KMS-11 (cell line): Measurements from ENCODE around the gene UBD.

Experiments
- H2AFZ ChIP-seq: fragments of 200-600 bp; sonication (generic); 2 replicates; pipeline ENCODE4 v1.6.1; 2016; ENCODE audit warnings: antibody characterized with exemption, mixed run types, low read depth
- H3K27ac ChIP-seq: fragments of 200-600 bp; sonication (generic); 2 replicates; pipeline ENCODE4 v1.6.1; 2016; ENCODE audit warnings: mild to moderate bottlenecking, mixed run types
- H3K27me3 ChIP-seq: fragments of 200-600 bp; sonication (generic); 2 replicates; pipeline ENCODE4 v1.6.1; 2017; ENCODE audit warnings: mild to moderate bottlenecking, low read depth, mixed run types, moderate library complexity; ENCODE audit not compliant: insufficient read depth
- H3K36me3 ChIP-seq: fragments of 200-600 bp; sonication (generic); 2 replicates; pipeline ENCODE4 v1.6.1; 2017; ENCODE audit warnings: mild to moderate bottlenecking, mixed run types; ENCODE audit not compliant: insufficient read depth
- H3K4me1 ChIP-seq: fragments of 200-600 bp; sonication (generic); 2 replicates; pipeline ENCODE4 v1.6.1; 2016; ENCODE audit warnings: mild to moderate bottlenecking, low read depth, mixed run types; ENCODE audit not compliant: poor library complexity, severe bottlenecking
- H3K4me2 ChIP-seq: fragments of 200-600 bp; sonication (generic); 2 replicates; pipeline ENCODE4 v1.7.0; 2016; ENCODE audit warnings: mild to moderate bottlenecking, mixed run types
- H3K4me3 ChIP-seq: fragments of 200-600 bp; sonication (generic); IDR thresholded peaks from 2 replicates; pipeline ENCODE4 v1.6.1; 2017; ENCODE audit warnings: low read depth, low read length, mixed read lengths; ENCODE audit not compliant: insufficient read depth
- H3K79me2 ChIP-seq: fragments of 200-600 bp; sonication (generic); 2 replicates; pipeline ENCODE4 v1.6.1; 2016; ENCODE audit warnings: low read depth, mixed run types; ENCODE audit not compliant: insufficient read depth
- H3K9ac ChIP-seq: fragments of 200-600 bp; sonication (generic); 2 replicates; pipeline ENCODE4 v1.6.1; 2016; ENCODE audit warnings: mild to moderate bottlenecking, mixed run types
- H4K20me1 ChIP-seq: fragments of 200-600 bp; sonication (generic); 2 replicates; pipeline ENCODE4 v1.6.1; 2016; ENCODE audit warnings: mild to moderate bottlenecking, mixed run types; ENCODE audit not compliant: insufficient read depth
- TF ChIP-seq, protein P1 (sequence below): fragments of 200-600 bp; sonication (generic); conservative IDR thresholded peaks from 2 replicates; pipeline ENCODE4 v1.6.1; 2017; ENCODE audit warnings: low read depth, mild to moderate bottlenecking, antibody characterized with exemption, low read length, moderate library complexity, mixed read lengths

Gene UBD

DNA sequence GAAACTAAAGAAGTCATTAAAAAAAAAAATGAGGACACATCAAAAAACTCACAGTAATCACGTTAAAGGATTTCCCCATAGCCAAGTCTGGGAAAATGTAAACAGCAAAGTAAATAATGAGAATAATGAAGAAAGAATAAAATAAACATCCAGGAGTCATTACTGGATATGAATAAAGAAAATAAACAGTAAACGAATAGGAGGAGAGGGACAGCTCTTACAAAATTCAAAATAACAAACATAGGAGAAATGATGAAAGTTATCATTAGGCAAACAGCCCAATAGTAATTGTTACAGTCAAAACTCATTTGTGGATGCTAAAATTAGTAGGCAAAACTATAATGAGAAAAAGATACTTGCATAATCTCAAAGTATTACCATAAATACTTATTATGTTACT, 8.0 kb upstream of the UBD start:
- Histone ChIP-seq H3K4me3 (no peak overlapping the region), H3K27ac (no peak overlapping the region), H3K4me2 (no peak overlapping the region), H3K79me2 (no peaks in the 10 kb centered on the region), H3K9ac (no peak overlapping the region), H3K36me3 (no peaks in the 10 kb centered on the region), H2AFZ (no peak overlapping the region), H3K4me1 (no peaks in the 10 kb centered on the region), H4K20me1 (no peaks in the 10 kb centered on the region), H3K27me3 (no peaks in the 10 kb centered on the region)
- TF ChIP-seq, protein P1, sequence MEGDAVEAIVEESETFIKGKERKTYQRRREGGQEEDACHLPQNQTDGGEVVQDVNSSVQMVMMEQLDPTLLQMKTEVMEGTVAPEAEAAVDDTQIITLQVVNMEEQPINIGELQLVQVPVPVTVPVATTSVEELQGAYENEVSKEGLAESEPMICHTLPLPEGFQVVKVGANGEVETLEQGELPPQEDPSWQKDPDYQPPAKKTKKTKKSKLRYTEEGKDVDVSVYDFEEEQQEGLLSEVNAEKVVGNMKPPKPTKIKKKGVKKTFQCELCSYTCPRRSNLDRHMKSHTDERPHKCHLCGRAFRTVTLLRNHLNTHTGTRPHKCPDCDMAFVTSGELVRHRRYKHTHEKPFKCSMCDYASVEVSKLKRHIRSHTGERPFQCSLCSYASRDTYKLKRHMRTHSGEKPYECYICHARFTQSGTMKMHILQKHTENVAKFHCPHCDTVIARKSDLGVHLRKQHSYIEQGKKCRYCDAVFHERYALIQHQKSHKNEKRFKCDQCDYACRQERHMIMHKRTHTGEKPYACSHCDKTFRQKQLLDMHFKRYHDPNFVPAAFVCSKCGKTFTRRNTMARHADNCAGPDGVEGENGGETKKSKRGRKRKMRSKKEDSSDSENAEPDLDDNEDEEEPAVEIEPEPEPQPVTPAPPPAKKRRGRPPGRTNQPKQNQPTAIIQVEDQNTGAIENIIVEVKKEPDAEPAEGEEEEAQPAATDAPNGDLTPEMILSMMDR = no peak

DNA sequence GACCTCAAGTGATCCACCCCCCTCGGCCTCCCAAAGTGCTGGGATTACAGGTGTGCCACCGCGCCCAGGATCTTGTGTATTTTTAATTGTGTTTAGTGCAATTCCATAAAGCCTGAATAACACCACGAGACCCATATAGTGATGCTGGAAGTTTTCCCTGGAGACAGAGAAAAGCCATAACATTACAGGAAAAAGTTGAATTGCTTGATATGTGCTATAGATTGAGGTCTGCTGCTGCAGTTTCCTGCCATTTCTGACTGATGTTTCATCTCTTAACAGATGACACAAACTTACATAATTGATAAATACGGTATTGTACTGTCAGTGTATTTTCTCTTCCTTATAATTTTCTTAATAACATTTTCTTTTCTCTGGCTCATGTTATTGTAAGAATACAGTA, 7.3 kb upstream of the UBD start:
- H3K27me3 ChIP-seq = no peaks in the 10 kb centered on the region
- TF ChIP-seq, protein P1 = no peak
- no peaks in the 10 kb centered on the region for H3K79me2 ChIP-seq

DNA sequence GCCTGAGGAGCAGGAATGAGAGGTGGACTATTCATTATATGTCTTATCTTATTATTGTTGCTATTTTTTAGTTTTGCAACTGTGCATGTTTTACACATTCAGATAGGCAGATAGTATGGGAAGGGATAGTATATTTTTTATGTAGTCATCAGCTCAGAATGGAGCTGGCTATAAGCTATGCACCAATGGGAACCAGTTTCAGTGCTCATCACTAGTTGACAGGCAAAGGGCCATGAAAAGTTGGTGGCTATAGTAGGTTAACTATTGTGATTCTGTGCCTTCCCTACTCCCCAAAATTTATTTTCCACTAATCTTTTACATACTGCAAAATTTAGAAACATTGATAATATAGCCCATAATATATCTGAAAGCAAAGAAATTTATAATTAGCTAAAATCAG, 5.3 kb upstream of the UBD start:
- Histone ChIP-seq H3K36me3 (no peaks in the 10 kb centered on the region), H3K79me2 (no peaks in the 10 kb centered on the region), H4K20me1 (no peaks in the 10 kb centered on the region), H2AFZ (no peak overlapping the region), H3K27ac (no peak overlapping the region), H3K4me1 (peaks cover 21% of the 10 kb centered on the region), H3K4me3 (no peak overlapping the region), H3K27me3 (no peaks in the 10 kb centered on the region), H3K9ac (no peak overlapping the region), H3K4me2 (no peak overlapping the region)
- TF ChIP-seq, protein P1 = no peak

More for the DNA sequence above, 7.3 kb upstream of the UBD start:
- H3K36me3 ChIP-seq = no peaks in the 10 kb centered on the region
- no peaks in the 10 kb centered on the region for H4K20me1 ChIP-seq
- H3K27ac ChIP-seq = no peak overlapping the region
- H3K4me2 ChIP-seq = no peak overlapping the region
- no peak overlapping the region for H2AFZ ChIP-seq
- H3K9ac ChIP-seq = no peak overlapping the region
- H3K4me1 ChIP-seq = peaks cover under 1% of the 10 kb centered on the region
- no peak overlapping the region for H3K4me3 ChIP-seq

DNA sequence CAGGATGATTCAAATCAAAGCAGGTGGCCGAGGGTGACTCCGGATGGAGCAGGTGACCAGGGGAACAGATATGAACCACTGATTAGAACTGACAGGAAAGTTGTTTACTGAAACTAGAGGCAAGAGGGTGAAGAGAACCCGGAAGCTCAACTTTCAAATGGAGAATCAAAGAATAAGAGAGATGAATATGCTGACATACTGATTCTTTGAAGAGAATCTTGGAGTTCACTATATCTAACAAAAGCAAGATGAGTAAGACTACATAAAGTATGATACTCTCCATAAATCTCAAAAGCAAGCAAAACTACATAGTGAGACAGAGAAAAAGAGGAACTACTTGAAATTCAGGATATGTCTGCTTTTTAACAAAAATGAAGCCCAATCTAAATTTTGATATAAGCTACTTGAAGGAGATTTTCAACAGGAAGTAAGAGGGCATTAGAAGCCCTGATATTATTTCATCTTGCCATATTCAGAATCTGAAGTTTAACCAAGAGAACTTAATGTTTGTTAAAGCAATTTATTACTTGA, 4.0 kb upstream of the UBD start:
- Histone ChIP-seq H3K79me2 (no peaks in the 10 kb centered on the region), H3K4me2 (no peak overlapping the region), H3K27me3 (no peaks in the 10 kb centered on the region), H3K4me1 (peaks cover 31% of the 10 kb centered on the region), H3K9ac (no peak overlapping the region), H4K20me1 (no peaks in the 10 kb centered on the region), H3K36me3 (no peaks in the 10 kb centered on the region), H2AFZ (no peak overlapping the region), H3K27ac (no peak overlapping the region), H3K4me3 (no peak overlapping the region)
- TF ChIP-seq, protein P1 = no peak
